Urinary bladder (tissue), 4 donors: Measurements from ENCODE around the gene MRPS22. TPM values are rescaled to one million over a fixed set of nuclear protein-coding genes. Genes with fewer than 3 reads are reported as not detected.

Source experiments
- DNase-seq: peaks from one replicate; pipeline ENCODE4 v3.0.0-alpha.2; 2015; ENCODE audit errors: extremely low spot score
- H3K27ac ChIP-seq: one replicate; pipeline ENCODE4 v1.5.1; 2013; ENCODE audit warnings: low read depth, mild to moderate bottlenecking, moderate library complexity
- H3K36me3 ChIP-seq: one replicate; pipeline ENCODE4 v1.6.1; 2013; ENCODE audit warnings: mild to moderate bottlenecking, moderate library complexity; ENCODE audit not compliant: insufficient read depth
- H3K4me1 ChIP-seq: one replicate; pipeline ENCODE4 v1.6.1; 2013; ENCODE audit warnings: mild to moderate bottlenecking, moderate library complexity; ENCODE audit not compliant: insufficient read depth
- H3K4me3 ChIP-seq: one replicate; pipeline ENCODE4 v1.5.1; 2013; ENCODE audit warnings: low read depth, low read length
- WGBS: extraction: QIAGEN DNeasy Blood & Tissue Kit; methylation state at CpG from one replicate; pipeline ENCODE4 v1.1.7; 2013; 5-methylcytosine and 5-hydroxymethylcytosine counted together
- polyA plus RNA-seq: library from polyadenylated mRNA; stranded (reverse); fragments of 200-250 nt; gene quantifications from one replicate; pipeline ENCODE4 v1.2.3, GENCODE V29; 2013
- total RNA-seq: library from RNA; depleted of rRNA; stranded (reverse); fragments of >200 nt; gene quantifications from one replicate; pipeline ENCODE4 v1.2.3, GENCODE V29; 2014
- donor health status: healthy with polysubstance abuse.
- donor health status: healthy.

Gene MRPS22
- total and polyA plus RNA-seq, 2 donors, result 42.2 to 62.1 TPM

DNA sequence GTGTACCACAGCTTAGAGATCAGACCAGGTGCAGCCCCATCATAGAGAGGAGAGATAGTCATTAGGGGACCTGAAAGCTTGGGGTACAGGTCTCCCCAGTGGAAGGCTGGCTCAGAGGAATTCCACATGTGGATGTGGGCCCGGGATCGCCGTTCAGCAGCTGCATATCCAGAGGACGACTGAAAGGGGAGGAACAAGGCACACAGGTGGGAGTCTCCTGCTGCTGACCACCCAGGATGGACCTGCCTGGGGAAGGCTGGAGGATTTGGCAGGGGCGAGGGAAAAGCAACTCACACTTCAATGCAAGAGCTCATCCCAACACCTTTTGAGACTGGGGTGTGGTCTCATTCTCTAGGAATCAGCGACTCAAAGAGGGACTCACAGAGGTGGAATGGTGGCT lies 25.0 kb upstream of the MRPS22 start:
- no peak for DNase-seq
- Histone ChIP-seq H3K36me3 (no peaks in the 10 kb centered on the region), H3K4me1 (no peaks in the 10 kb centered on the region), H3K4me3 (no peak overlapping the region), H3K27ac (no peak overlapping the region)
- 69% methylated on average over 6 of the region's 6 CpGs for WGBS

DNA sequence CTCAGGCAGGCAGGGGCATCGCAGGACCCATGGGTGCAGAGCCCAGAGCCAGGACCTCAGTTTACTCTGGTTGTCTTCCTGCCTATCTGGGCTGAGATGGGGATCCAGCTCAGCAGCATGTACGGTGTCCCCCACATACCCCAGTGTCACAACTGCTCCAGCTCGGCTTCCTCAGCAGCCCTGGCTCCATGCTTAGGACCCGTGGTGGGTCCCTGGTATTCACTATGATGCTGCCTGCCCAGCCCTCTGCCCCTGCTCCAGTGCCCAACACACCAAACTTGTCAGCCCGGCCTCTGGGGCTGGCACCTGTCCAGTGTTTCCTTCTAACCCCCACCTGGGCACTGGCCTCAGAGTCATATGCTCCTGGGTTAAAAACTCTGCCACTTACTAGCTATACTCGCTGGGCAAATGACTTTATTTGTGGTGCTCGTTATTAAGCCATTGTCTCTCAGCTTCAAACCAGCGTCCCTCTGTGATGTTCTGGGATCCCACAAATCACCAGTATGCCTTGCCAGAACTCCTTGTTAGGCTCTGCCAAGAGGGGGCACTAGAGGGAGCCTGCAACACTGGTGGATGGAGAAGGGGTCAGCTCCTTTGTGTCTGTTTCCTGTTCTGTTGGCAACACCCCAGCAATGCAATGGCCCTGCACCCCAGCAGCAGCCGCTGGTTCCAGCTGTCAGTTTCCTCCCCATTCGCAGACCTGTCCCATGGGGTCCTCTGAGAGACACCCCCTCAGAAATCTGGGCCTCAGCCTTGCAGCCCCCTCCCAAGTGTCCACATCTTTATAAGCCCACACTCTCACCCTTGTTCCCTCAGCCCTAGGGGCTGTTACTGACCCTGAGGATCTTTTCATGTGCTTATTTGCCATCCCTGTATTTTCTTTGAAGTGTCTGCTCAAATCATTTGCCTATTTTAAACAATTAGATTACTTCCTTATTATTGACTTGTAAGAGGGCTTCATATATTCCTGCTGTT lies 24.1 kb upstream of the MRPS22 start:
- no peak overlapping the region for H3K4me3 ChIP-seq
- no peaks in the 10 kb centered on the region for H3K36me3 ChIP-seq
- no peaks in the 10 kb centered on the region for H3K4me1 ChIP-seq
- H3K27ac ChIP-seq, result no peak overlapping the region
- WGBS, result 66% methylated on average over 10 of the region's 10 CpGs
- no peak for DNase-seq

DNA sequence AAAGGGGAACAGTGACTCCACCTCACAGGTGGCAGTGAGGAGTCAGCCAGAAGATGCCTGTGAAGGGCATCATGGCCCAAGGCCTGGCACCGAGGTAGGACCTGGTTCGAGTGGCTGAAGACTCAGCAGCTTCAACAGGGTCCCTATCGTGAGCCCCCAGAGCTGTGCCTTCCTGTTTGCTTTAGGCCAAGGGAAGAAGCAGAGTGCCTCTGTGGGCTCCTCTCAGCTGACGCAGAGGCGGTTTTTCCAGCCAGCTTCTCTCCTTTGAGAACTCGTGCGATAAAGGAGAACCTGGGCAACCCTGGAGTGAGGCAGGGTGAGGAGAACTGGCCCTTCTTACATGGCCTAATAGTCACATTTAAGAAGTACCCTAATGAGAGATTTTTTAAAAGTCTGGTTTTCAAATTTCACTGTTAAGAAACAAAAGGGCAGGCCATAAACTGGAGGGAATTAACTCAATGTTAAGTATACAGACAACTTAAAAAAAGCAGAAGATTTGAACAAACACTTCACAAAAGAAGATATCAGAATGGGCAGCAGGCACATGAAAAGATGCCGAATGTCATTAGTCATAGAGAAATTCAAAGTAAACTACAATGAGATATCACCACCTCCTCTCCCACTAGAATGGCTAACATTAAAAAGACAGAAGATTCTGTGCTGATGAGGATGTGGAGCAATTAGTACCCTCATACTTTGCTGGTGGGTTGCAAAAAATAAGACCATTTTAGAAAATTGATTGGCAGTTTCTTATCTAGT lies 23.1 kb upstream of the MRPS22 start:
- Histone ChIP-seq H3K4me3 (no peak overlapping the region), H3K27ac (no peak overlapping the region), H3K4me1 (no peaks in the 10 kb centered on the region), H3K36me3 (no peaks in the 10 kb centered on the region)
- no peak for DNase-seq
- WGBS, result 77% methylated on average over 8 of the region's 8 CpGs

DNA sequence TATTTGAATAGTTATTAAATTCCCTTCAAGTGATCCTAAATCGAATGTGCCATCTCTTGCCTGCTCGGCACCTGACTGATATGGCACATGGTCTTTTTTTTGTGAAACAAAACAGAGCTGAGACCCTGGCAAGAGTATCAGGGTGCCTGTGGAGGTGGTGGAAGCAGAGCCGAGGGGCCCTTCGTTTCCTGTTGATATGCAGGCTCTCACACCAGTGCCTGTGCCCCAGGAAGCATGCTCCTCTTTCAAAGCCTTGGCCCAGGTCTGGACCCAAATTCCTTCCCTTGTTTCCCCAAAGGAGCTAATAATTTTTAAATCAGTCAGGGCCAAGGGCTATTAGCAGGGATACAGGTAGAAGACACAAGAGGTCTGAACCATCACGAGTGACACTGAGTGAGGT lies 21.5 kb upstream of the MRPS22 start:
- no peak overlapping the region for H3K27ac ChIP-seq
- no peak for DNase-seq
- H3K36me3 ChIP-seq, result no peaks in the 10 kb centered on the region
- H3K4me1 ChIP-seq, result no peaks in the 10 kb centered on the region
- WGBS, result 58% methylated on average over 5 of the region's 5 CpGs
- H3K4me3 ChIP-seq, result no peak overlapping the region

DNA sequence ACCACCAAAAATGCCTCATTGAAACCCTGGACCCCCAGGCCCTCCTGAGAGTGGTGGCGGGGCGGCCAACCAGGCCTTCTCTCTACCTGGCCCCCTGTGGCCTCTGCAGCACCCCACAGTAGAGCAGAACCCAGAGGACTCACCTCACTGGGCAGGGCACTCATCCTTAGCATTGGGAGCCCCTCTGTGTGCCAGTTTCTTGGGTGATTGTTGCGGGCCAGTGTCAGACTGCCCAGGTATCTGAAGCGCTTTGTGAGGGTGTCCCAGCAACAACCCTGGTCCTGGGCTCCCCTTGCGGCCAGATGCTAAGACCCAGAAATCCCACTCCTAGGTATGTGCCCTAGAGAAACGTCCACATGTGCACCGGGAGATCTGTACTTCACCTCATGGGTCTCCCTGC lies 20.7 kb upstream of the MRPS22 start:
- no peak for DNase-seq
- 91% methylated on average over 7 of the region's 7 CpGs for WGBS
- Histone ChIP-seq H3K4me1 (no peaks in the 10 kb centered on the region), H3K4me3 (no peak overlapping the region), H3K36me3 (no peaks in the 10 kb centered on the region), H3K27ac (no peak overlapping the region)

DNA sequence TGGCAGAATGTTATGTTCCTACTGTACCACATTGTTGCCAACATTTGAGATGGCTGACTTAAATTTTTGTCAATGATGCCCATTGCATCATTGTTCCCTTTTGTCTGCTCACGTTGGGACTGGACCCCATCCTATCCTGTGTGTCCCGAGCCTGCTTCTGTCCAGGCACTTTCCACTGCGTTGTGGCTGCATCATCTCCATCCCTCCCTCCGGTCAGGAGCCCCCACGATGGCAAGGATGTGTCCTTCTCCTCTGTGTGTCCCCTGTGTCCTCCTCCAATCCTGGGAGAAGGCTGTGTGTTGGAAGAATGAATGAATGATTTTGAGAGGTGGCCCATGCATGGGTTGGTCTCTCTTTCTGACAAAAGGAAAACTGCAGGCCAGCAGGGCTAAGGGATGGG lies 19.4 kb upstream of the MRPS22 start:
- no peaks in the 10 kb centered on the region for H3K4me1 ChIP-seq
- WGBS, result 56% methylated on average over 5 of the region's 5 CpGs
- DNase-seq, result no peak
- H3K36me3 ChIP-seq, result no peaks in the 10 kb centered on the region
- no peak overlapping the region for H3K4me3 ChIP-seq
- H3K27ac ChIP-seq, result no peak overlapping the region

DNA sequence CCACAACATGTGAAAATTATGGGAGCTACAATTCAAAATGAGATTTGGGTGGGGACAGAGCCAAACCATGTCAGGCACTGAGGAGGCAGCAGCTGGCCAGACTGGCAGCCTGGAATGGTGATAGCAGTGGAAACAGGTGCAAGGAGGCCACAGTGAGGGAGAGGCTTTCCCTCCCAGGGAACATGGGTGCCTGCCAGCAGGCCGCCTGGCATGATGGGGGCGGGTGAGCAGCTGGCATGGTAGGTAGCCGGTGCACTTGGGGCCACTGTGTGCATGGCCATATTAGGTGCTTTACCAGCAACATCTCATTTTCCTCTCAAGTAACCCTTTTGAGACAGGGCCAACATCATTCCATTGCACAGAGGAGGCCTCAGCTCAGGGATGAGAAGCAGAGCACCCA lies 18.3 kb upstream of the MRPS22 start:
- no peaks in the 10 kb centered on the region for H3K36me3 ChIP-seq
- H3K4me3 ChIP-seq, result no peak overlapping the region
- H3K27ac ChIP-seq, result no peak overlapping the region
- WGBS, result 89% methylated on average over 3 of the region's 3 CpGs
- DNase-seq, result no peak
- no peaks in the 10 kb centered on the region for H3K4me1 ChIP-seq

DNA sequence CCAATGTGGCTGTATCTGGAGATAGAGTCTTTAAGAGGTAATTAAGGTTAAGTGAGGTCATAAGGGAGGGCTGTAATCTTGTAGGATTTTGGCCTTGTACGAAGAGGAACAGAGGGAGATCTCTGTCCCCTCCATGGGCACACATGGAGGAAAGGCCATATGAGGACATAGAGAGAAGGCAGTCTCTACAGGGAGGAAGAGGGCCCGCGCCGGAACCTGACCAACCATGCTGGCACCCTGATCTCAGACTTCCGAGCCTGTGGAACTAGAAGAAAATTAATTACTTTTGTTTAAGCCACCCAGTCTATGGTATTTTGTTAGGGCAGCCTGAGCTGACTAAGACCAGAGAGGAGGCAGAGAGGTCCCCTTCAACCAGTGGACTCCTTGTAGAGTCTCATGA lies 17.7 kb upstream of the MRPS22 start:
- Histone ChIP-seq H3K4me1 (no peaks in the 10 kb centered on the region), H3K36me3 (no peaks in the 10 kb centered on the region), H3K27ac (no peak overlapping the region), H3K4me3 (no peak overlapping the region)
- no peak for DNase-seq
- WGBS, result 88% methylated on average over 5 of the region's 5 CpGs

DNA sequence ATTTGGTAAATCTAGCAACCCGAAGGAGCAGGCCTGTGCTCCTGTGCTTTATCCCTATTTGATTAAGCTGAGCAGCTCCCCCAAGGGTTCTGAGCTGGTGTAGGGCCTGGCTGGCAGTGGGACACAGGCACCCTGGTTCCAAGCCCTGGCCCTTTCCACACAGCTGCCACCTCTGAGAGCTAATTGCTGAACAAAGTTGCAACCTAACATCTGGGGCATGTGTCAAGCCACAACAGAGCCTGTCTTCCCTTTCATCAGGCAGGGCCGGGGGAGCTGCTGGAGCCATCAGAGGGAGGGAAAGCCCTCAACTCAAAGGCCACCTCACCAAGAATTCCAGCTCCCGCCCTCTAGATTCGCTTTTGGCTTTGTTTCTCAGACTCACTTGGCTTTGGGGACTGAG lies 17.1 kb upstream of the MRPS22 start:
- Histone ChIP-seq H3K27ac (no peak overlapping the region), H3K36me3 (no peaks in the 10 kb centered on the region), H3K4me3 (no peak overlapping the region), H3K4me1 (no peaks in the 10 kb centered on the region)
- 71% methylated on average over 4 of the region's 4 CpGs for WGBS
- no peak for DNase-seq

DNA sequence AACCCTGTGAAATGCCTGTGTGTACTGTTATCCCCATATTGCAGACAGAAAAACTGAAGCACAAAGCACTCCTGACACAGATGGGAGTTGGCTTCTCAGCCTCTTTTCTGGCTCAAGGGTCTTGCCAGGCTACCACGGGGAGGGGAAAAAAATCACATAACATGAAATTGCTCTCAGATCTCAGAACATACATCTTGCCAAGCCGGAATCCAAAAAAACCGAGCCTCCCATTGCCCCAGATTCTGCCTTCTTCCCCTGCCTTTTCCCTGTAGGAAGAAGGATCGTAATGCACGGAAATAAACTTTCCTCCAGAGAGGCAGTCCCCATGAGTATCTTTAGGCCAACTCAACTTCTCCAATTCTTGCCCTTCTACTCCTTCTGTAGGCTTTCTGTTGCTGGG lies 16.6 kb upstream of the MRPS22 start:
- H3K36me3 ChIP-seq, result no peaks in the 10 kb centered on the region
- no peaks in the 10 kb centered on the region for H3K4me1 ChIP-seq
- 82% methylated on average over 5 of the region's 5 CpGs for WGBS
- no peak overlapping the region for H3K27ac ChIP-seq
- H3K4me3 ChIP-seq, result no peak overlapping the region
- no peak for DNase-seq

DNA sequence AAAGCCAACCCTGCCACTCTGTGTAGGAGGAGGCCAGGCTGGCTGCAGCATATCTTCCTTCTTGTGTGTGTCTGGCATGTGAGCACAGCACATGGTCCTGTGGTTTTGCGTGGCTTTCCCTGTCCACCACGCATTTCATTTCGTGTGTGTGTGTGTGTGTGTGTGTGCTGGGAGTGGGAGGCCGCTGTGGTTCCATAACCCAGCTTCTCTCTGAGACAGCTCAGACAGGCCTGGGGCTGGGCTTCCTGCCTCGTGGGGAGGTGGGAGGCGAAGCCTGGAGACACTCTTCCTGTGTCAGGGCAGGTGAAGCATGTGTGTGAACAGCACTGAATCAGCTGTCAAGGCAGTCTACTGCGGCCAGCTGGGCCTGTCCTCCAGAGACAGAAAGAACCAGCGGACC lies 16.0 kb upstream of the MRPS22 start:
- no peak for DNase-seq
- 78% methylated on average over 8 of the region's 8 CpGs for WGBS

DNA sequence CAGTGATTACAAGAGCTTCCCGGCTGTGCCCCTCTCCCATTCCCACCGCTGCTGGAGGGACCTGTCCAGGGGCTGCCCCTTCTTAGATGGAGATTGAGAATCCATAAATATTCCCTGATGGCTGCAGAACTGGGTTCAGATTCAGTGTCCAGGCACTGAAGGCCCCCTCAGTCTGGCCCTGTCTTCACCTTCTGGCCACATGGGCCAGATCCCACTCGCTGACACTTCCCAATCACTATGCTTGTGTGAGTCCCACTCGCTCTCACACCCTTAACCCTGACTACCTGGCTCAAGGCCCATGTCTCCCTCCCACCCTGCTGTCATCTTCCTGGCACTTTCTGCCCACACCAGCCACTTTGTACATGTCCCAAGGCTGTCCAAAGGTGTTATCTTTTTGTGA lies 15.5 kb upstream of the MRPS22 start:
- no peak overlapping the region for H3K27ac ChIP-seq
- no peaks in the 10 kb centered on the region for H3K4me1 ChIP-seq
- no peak for DNase-seq
- no peak overlapping the region for H3K4me3 ChIP-seq
- no peaks in the 10 kb centered on the region for H3K36me3 ChIP-seq
- 90% methylated on average over 4 of the region's 4 CpGs for WGBS

More for the DNA sequence above, 16.0 kb upstream of the MRPS22 start:
- H3K36me3 ChIP-seq, result no peaks in the 10 kb centered on the region
- no peak overlapping the region for H3K4me3 ChIP-seq
- no peaks in the 10 kb centered on the region for H3K4me1 ChIP-seq
- H3K27ac ChIP-seq, result no peak overlapping the region

DNA sequence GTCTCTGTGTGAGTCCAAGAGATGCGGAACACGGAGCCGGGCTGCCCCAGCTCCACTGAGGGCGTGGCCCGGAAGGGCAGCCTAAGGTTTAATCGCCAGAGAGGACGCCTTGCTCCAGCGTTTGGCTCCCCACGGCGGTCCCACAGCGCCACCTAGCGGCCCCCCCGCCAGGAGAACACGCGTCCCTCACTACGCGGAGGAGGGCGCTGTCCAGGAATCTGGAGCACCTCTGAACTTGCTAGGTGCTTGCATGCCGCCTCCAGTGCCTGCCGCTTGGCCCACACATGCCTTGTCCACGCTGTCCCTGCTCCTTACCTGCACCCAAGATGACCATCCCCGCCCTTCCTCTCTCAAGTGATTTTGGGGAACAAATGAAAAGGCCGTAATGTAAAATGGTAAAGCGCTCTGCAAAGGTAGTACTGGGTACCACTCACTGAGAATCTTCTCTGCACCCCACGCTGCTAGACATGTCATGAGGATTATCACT lies 14.4 kb upstream of the MRPS22 start:
- no peak overlapping the region for H3K4me3 ChIP-seq
- no peaks in the 10 kb centered on the region for H3K4me1 ChIP-seq
- H3K36me3 ChIP-seq, result no peaks in the 10 kb centered on the region
- WGBS, result 10% methylated on average over 25 of the region's 25 CpGs
- H3K27ac ChIP-seq, result no peak overlapping the region
- peak; percentile 39 for DNase-seq

DNA sequence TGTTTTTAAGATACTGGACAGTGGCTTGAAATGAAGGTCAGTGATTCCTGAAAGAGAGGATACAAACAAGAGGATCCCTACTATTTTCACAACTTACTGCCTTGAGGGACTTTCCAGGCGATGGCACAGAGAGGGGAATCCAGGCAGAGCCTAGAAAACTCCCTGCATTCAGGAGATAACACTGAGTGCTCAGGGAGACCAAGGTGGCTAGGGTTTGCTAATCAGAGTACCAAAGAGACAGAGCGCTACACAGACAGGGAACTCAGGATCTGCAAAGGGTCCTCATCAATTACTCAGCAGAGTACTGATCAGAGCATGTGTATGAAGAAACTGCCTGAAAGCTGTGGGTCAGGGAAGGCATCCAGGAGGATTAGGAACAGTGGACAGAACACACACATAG lies 11.7 kb upstream of the MRPS22 start:
- no peaks in the 10 kb centered on the region for H3K36me3 ChIP-seq
- H3K4me1 ChIP-seq, result no peaks in the 10 kb centered on the region
- H3K27ac ChIP-seq, result no peak overlapping the region
- WGBS, result 65% methylated on average over 2 of the region's 2 CpGs
- DNase-seq, result no peak
- H3K4me3 ChIP-seq, result no peak overlapping the region
